ENCODE data around the gene SORCS3.

Gene SORCS3

GRCh38 chr10:105192146-105192545 lies 551.1 kb downstream of the SORCS3 start:
- H3K27me3 ChIP-seq (ENCODE audit: control insufficient read depth, insufficient read depth, low read length) = no peaks in the 10 kb centered on the region
- H3K4me1 ChIP-seq (ENCODE audit: control insufficient read depth, insufficient read depth, low read length) = no peaks in the 10 kb centered on the region
- no peak overlapping the region for H3K4me3 ChIP-seq (ENCODE audit: low read length)
- no peak overlapping the region for H3K9ac ChIP-seq (ENCODE audit: low read length)
- H3K36me3 ChIP-seq (ENCODE audit: control insufficient read depth, insufficient read depth, low read length) = no peaks in the 10 kb centered on the region
- H3K9me3 ChIP-seq (ENCODE audit: control insufficient read depth, low read length) = no peaks in the 10 kb centered on the region

GRCh38 chr10:105192861-105193260 lies 551.8 kb downstream of the SORCS3 start:
- Histone ChIP-seq H3K9me3 (ENCODE audit: control insufficient read depth, low read length) (no peaks in the 10 kb centered on the region), H3K4me1 (ENCODE audit: control insufficient read depth, insufficient read depth, low read length) (no peaks in the 10 kb centered on the region)

GRCh38 chr10:105195831-105196230 lies 554.7 kb downstream of the SORCS3 start:
- Histone ChIP-seq H3K4me3 (ENCODE audit: low read length) (no peak overlapping the region), H3K36me3 (ENCODE audit: control insufficient read depth, insufficient read depth, low read length) (no peaks in the 10 kb centered on the region), H3K9me3 (ENCODE audit: control insufficient read depth, low read length) (no peaks in the 10 kb centered on the region), H3K4me1 (ENCODE audit: control insufficient read depth, insufficient read depth, low read length) (no peaks in the 10 kb centered on the region), H3K27me3 (ENCODE audit: control insufficient read depth, insufficient read depth, low read length) (no peaks in the 10 kb centered on the region), H3K9ac (ENCODE audit: low read length) (no peak overlapping the region)

More at GRCh38 chr10:105192861-105193260, 551.8 kb downstream of the SORCS3 start:
- Histone ChIP-seq H3K27me3 (ENCODE audit: control insufficient read depth, insufficient read depth, low read length) (no peaks in the 10 kb centered on the region), H3K36me3 (ENCODE audit: control insufficient read depth, insufficient read depth, low read length) (no peaks in the 10 kb centered on the region), H3K4me3 (ENCODE audit: low read length) (no peak overlapping the region), H3K9ac (ENCODE audit: low read length) (no peak overlapping the region)

GRCh38 chr10:105197598-105198364 lies 556.7 kb downstream of the SORCS3 start:
- H3K36me3 ChIP-seq (ENCODE audit: control insufficient read depth, insufficient read depth, low read length) = no peaks in the 10 kb centered on the region
- H3K4me1 ChIP-seq (ENCODE audit: control insufficient read depth, insufficient read depth, low read length) = no peaks in the 10 kb centered on the region
- no peaks in the 10 kb centered on the region for H3K27me3 ChIP-seq (ENCODE audit: control insufficient read depth, insufficient read depth, low read length)

GRCh38 chr10:105206616-105207015 lies 565.5 kb downstream of the SORCS3 start:
- Histone ChIP-seq H3K9ac (ENCODE audit: low read length) (no peak overlapping the region), H3K9me3 (ENCODE audit: control insufficient read depth, low read length) (no peaks in the 10 kb centered on the region), H3K36me3 (ENCODE audit: control insufficient read depth, insufficient read depth, low read length) (no peaks in the 10 kb centered on the region), H3K4me3 (ENCODE audit: low read length) (no peak overlapping the region), H3K27me3 (ENCODE audit: control insufficient read depth, insufficient read depth, low read length) (no peaks in the 10 kb centered on the region), H3K4me1 (ENCODE audit: control insufficient read depth, insufficient read depth, low read length) (no peaks in the 10 kb centered on the region)

More at GRCh38 chr10:105197598-105198364, 556.7 kb downstream of the SORCS3 start:
- no peak overlapping the region for H3K4me3 ChIP-seq (ENCODE audit: low read length)
- H3K9me3 ChIP-seq (ENCODE audit: control insufficient read depth, low read length) = no peaks in the 10 kb centered on the region
- H3K9ac ChIP-seq (ENCODE audit: low read length) = no peak overlapping the region

- Histone ChIP-seq H3K4me1 (ENCODE audit: control insufficient read depth, insufficient read depth, low read length) (no peaks in the 10 kb centered on the region), H3K9ac (ENCODE audit: low read length) (no peak overlapping the region), H3K27me3 (ENCODE audit: control insufficient read depth, insufficient read depth, low read length) (no peaks in the 10 kb centered on the region), H3K9me3 (ENCODE audit: control insufficient read depth, low read length) (no peaks in the 10 kb centered on the region), H3K36me3 (ENCODE audit: control insufficient read depth, insufficient read depth, low read length) (no peaks in the 10 kb centered on the region), H3K4me3 (ENCODE audit: low read length) (no peak overlapping the region)
Measured at GRCh38 chr10:105207476-105207995, 566.4 kb downstream of the SORCS3 start.

GRCh38 chr10:105210546-105210945 lies 569.5 kb downstream of the SORCS3 start:
- Histone ChIP-seq H3K9ac (ENCODE audit: low read length) (no peak overlapping the region), H3K9me3 (ENCODE audit: control insufficient read depth, low read length) (no peaks in the 10 kb centered on the region), H3K27me3 (ENCODE audit: control insufficient read depth, insufficient read depth, low read length) (no peaks in the 10 kb centered on the region), H3K36me3 (ENCODE audit: control insufficient read depth, insufficient read depth, low read length) (no peaks in the 10 kb centered on the region), H3K4me1 (ENCODE audit: control insufficient read depth, insufficient read depth, low read length) (no peaks in the 10 kb centered on the region), H3K4me3 (ENCODE audit: low read length) (no peak overlapping the region)

GRCh38 chr10:105237685-105238084 lies 596.6 kb downstream of the SORCS3 start:
- Histone ChIP-seq H3K9ac (ENCODE audit: low read length) (no peak overlapping the region), H3K4me1 (ENCODE audit: control insufficient read depth, insufficient read depth, low read length) (no peaks in the 10 kb centered on the region), H3K4me3 (ENCODE audit: low read length) (no peak overlapping the region), H3K36me3 (ENCODE audit: control insufficient read depth, insufficient read depth, low read length) (no peaks in the 10 kb centered on the region), H3K9me3 (ENCODE audit: control insufficient read depth, low read length) (no peaks in the 10 kb centered on the region), H3K27me3 (ENCODE audit: control insufficient read depth, insufficient read depth, low read length) (no peaks in the 10 kb centered on the region)

- Histone ChIP-seq H3K9me3 (ENCODE audit: control insufficient read depth, low read length) (no peaks in the 10 kb centered on the region), H3K36me3 (ENCODE audit: control insufficient read depth, insufficient read depth, low read length) (no peaks in the 10 kb centered on the region), H3K4me1 (ENCODE audit: control insufficient read depth, insufficient read depth, low read length) (no peaks in the 10 kb centered on the region), H3K27me3 (ENCODE audit: control insufficient read depth, insufficient read depth, low read length) (no peaks in the 10 kb centered on the region), H3K9ac (ENCODE audit: low read length) (no peak overlapping the region), H3K4me3 (ENCODE audit: low read length) (no peak overlapping the region)
Measured at GRCh38 chr10:105239311-105240219, 598.5 kb downstream of the SORCS3 start.

- Histone ChIP-seq H3K9me3 (ENCODE audit: control insufficient read depth, low read length) (no peaks in the 10 kb centered on the region), H3K9ac (ENCODE audit: low read length) (no peak overlapping the region), H3K36me3 (ENCODE audit: control insufficient read depth, insufficient read depth, low read length) (no peaks in the 10 kb centered on the region), H3K4me3 (ENCODE audit: low read length) (no peak overlapping the region), H3K4me1 (ENCODE audit: control insufficient read depth, insufficient read depth, low read length) (no peaks in the 10 kb centered on the region), H3K27me3 (ENCODE audit: control insufficient read depth, insufficient read depth, low read length) (no peaks in the 10 kb centered on the region)
Measured at GRCh38 chr10:105241254-105241653, 600.2 kb downstream of the SORCS3 start.

GRCh38 chr10:105243381-105243780 lies 602.3 kb downstream of the SORCS3 start:
- Histone ChIP-seq H3K9ac (ENCODE audit: low read length) (no peak overlapping the region), H3K27me3 (ENCODE audit: control insufficient read depth, insufficient read depth, low read length) (no peaks in the 10 kb centered on the region), H3K4me1 (ENCODE audit: control insufficient read depth, insufficient read depth, low read length) (no peaks in the 10 kb centered on the region), H3K36me3 (ENCODE audit: control insufficient read depth, insufficient read depth, low read length) (no peaks in the 10 kb centered on the region), H3K4me3 (ENCODE audit: low read length) (no peak overlapping the region), H3K9me3 (ENCODE audit: control insufficient read depth, low read length) (no peaks in the 10 kb centered on the region)

- H3K9me3 ChIP-seq (ENCODE audit: control insufficient read depth, low read length) = no peaks in the 10 kb centered on the region
- H3K36me3 ChIP-seq (ENCODE audit: control insufficient read depth, insufficient read depth, low read length) = no peaks in the 10 kb centered on the region
- H3K4me1 ChIP-seq (ENCODE audit: control insufficient read depth, insufficient read depth, low read length) = no peaks in the 10 kb centered on the region
- no peaks in the 10 kb centered on the region for H3K27me3 ChIP-seq (ENCODE audit: control insufficient read depth, insufficient read depth, low read length)
- no peak overlapping the region for H3K4me3 ChIP-seq (ENCODE audit: low read length)
- no peak overlapping the region for H3K9ac ChIP-seq (ENCODE audit: low read length)
Measured at GRCh38 chr10:105243825-105244224, 602.7 kb downstream of the SORCS3 start.
